ENCODE data around the gene ACSF2. TPM values are rescaled to one million over a fixed set of nuclear protein-coding genes. Genes with fewer than 3 reads are reported as not detected.

Gene ACSF2
- 70.4 TPM for total RNA-seq
- long read RNA-seq, transcript ACSF2-201 (16 exons, 2,235 nt), result major isoform, 21 of 64 reads
- long read RNA-seq, partial matches to known transcripts, result 25 of 64 reads
- long read RNA-seq, other reads (novel, unspliced or antisense), result 15 of 64 reads

GRCh38 chr17:50425682-50426471 is at the start of gene ACSF2:
TSS of gene ACSF2 (plus strand) at chr17:50426218. CDS start at chr17:50426262, 44 bp downstream.
- Histone ChIP-seq H3K27me3 (ENCODE audit: low read depth) (no peaks in the 10 kb centered on the region), H3K4me1 (peaks cover 69% of the 10 kb centered on the region), H3K9me3 (no peaks in the 10 kb centered on the region), H3K27ac (peak within 1 kb of the TSS; percentile 87), H3K36me3 (no peaks in the 10 kb centered on the region), H3K4me3 (peak within 1 kb of the TSS; percentile 95)
- no peak for TF ChIP-seq CTCF (IDR thresholded peaks at IDR 0.05)
- intact Hi-C loops (cut with DNase I), result no loop called here
- ATAC-seq (peak; percentile 92 to 94), DNase-seq (peak; percentile 85)

DNA sequence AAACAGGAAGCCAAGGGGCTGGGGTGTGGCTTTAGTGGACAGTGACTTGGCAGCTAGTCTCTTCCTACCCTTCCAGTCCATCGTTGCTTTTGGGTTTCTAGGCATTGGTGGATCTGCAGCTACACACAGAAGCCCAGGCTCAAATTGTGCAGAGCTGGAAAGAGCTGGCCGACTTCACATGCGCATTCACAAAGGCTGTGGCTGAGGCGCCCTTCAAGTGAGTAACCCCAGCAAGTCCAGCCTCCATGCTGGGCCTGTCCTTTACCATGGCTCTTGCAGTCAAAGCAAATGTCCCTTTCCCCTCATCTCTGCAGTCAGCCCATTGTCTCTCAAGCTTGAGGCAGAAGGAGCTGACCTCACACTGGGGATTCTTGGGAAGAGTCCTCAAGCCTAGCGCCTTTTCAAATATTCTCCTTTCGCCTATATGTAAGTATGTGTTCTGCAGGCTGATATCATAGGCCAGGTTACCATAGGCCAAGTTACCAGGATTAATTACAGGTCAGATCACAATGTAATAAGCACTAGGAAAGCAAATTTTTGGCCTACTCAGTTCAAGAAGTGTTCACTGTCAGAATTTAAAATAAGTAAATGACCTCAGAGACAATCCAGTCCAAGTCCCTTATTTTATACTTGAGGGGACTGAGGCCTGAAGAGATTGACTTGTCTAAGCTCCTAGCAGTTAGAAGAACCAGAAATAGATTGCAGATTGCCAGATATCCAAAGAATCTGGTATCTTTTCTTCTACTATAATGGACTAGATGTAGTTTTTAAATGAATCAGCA is 46.5 kb upstream of the ACSF2 start:
- intact Hi-C loops (cut with DNase I), result no loop called here
- no peaks in the 10 kb centered on the region for H3K9me3 ChIP-seq
- no peak overlapping the region for H3K4me3 ChIP-seq
- ATAC-seq, result no peak
- H3K27me3 ChIP-seq (ENCODE audit: low read depth), result no peaks in the 10 kb centered on the region
- TF ChIP-seq CTCF (IDR thresholded peaks at IDR 0.05), result no peak
- no peak overlapping the region for H3K27ac ChIP-seq
- no peak for DNase-seq
- H3K4me1 ChIP-seq, result no peaks in the 10 kb centered on the region
- H3K36me3 ChIP-seq, result peaks cover 47% of the 10 kb centered on the region

GRCh38 chr17:50380369-50381259 is 45.4 kb upstream of the ACSF2 start:
- Histone ChIP-seq H3K9me3 (no peaks in the 10 kb centered on the region), H3K27me3 (ENCODE audit: low read depth) (no peaks in the 10 kb centered on the region), H3K27ac (no peak overlapping the region), H3K36me3 (peaks cover 58% of the 10 kb centered on the region), H3K4me3 (no peak overlapping the region), H3K4me1 (no peaks in the 10 kb centered on the region)
- TF ChIP-seq CTCF (IDR thresholded peaks at IDR 0.05), result no peak
- ATAC-seq (peak in 1 of 2 donors; percentile 18), DNase-seq (no peak)
- intact Hi-C loops (cut with DNase I), result no loop called here

- no peak for ATAC-seq
- DNase-seq, result no peak
- Histone ChIP-seq H3K27me3 (ENCODE audit: low read depth) (no peaks in the 10 kb centered on the region), H3K36me3 (peaks cover 65% of the 10 kb centered on the region), H3K9me3 (no peaks in the 10 kb centered on the region), H3K27ac (no peak overlapping the region), H3K4me1 (no peaks in the 10 kb centered on the region), H3K4me3 (no peak overlapping the region)
- no peak for TF ChIP-seq CTCF (IDR thresholded peaks at IDR 0.05)
- intact Hi-C loops (cut with DNase I), result no loop called here
These were observed 44.7 kb upstream of the ACSF2 start for GRCh38 chr17:50381260-50381815.

- no peak for ATAC-seq
- no peaks in the 10 kb centered on the region for H3K4me1 ChIP-seq
- no peak for DNase-seq
- H3K27ac ChIP-seq, result no peak overlapping the region
- H3K27me3 ChIP-seq (ENCODE audit: low read depth), result no peaks in the 10 kb centered on the region
- intact Hi-C loops (cut with DNase I), result no loop called here
- TF ChIP-seq CTCF (IDR thresholded peaks at IDR 0.05), result no peak
- peaks cover 71% of the 10 kb centered on the region for H3K36me3 ChIP-seq
- no peak overlapping the region for H3K4me3 ChIP-seq
- H3K9me3 ChIP-seq, result no peaks in the 10 kb centered on the region
These were observed 44.1 kb upstream of the ACSF2 start for GRCh38 chr17:50381920-50382319.

Measured in lower lobe of right lung (tissue), 2 donors.